H1 (cell line): ENCODE data around the gene OXLD1.

Source experiments
- CEBPB ChIP-seq: IDR thresholded peaks from 2 replicates; pipeline ENCODE4 v1.6.1; 2012; ENCODE audit warnings: low read depth, low read length
- CTCF ChIP-seq, 3 experiments: IDR thresholded peaks; 1 replicate in 2 of 3; 2 replicates in 1 of 3; pipeline versions ENCODE4 v1.5.1 to v1.6.1; 2011; ENCODE audit warnings: low read length in 3 of 3, mild to moderate bottlenecking in 3 of 3, inconsistent platforms in 2 of 3, low read depth in 1 of 3, moderate library complexity in 1 of 3; ENCODE audit not compliant: insufficient read depth in 1 of 3; ENCODE audit errors: control extremely low read depth in 1 of 3
- SP2 ChIP-seq: IDR thresholded peaks from 2 replicates; pipeline ENCODE4 v1.6.1; 2012; ENCODE audit warnings: mild to moderate bottlenecking, low read length, inconsistent platforms
- ZNF274 ChIP-seq: IDR thresholded peaks from 2 replicates; pipeline ENCODE4 v1.7.0; 2012; ENCODE audit warnings: low read length, borderline replicate concordance; ENCODE audit errors: extremely low read depth

DNA sequence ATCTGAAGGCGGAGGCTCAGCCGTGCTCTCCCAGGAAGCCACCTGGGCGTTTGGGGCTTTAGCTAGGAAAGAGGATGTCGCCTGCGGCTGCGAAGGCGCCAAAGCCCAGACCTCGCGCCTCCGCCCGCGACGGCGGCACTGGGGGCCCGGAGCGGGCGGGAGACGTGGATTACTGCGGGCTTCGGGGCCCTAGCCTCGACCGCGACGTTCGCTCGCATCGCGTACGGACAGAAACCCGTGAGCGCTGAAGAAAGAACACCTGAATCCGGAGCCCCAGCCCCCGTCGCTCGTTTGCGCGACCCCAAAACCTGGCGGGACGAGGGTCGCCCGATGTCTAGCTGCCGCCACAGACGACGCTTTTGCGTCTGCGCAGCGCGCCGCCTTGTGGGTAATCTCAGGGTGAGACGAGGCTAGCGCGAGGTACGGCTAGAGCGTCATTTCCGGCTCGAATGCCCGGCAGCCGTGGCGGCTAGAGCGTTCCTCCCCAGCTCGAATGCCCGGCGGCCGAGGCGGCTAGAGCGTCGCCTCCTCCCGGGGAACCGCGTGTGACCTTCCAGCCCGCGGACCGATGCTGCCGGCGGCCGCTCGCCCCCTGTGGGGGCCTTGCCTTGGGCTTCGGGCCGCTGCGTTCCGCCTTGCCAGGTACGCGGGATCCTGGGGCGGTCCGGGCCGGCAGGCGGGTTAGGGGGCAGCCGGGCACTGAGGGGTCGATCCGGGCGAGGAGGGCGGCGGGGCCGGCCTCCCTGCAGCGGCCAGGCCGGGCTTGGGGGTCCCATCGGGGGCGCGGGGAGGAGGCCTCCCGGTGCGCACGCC is 36.7 kb upstream of the OXLD1 start, which contains the start of gene MRPL12:
- TF ChIP-seq ZNF274 (no peak), SP2 (peak; percentile 96), CTCF (IDR thresholded peaks at IDR 0.05; ENCODE audit: control extremely low read depth in 1 of 3, insufficient read depth in 1 of 3, low read depth in 1 of 3, low read length in 3 of 3) (peak in 1 of 3 experiments; percentile 18; a peak in 1 of 4 replicates), CEBPB (no peak)
